Head of caudate nucleus (tissue), 42 donors: ENCODE results near the gene IGFBP7.
"Not testable (repeated sequence)": the region's sequence is repeated elsewhere in the genome, so short reads cannot be mapped to it uniquely, and the experiment has no call there.

ENCODE experiments used
- DNase-seq, 42 donors: peaks; one replicate each; pipeline versions ENCODE4 v3.0.0 to v3.0.0-alpha.2; 2020 to 2021; ENCODE audit warnings: mixed read lengths in 7 of 42
- intact Hi-C: fragments of 100-400 bp; cut with DNase I; formaldehyde crosslinking; loops from one replicate; pipeline ENCODE4 v1.15.0; 2022

The IGFBP7 gene

GRCh38 chr4:57059890-57060716 lies 50.1 kb downstream of the IGFBP7 start:
- no peak for DNase-seq
- intact Hi-C loops, result no loop called here

- intact Hi-C loops, result no loop called here
- peak in 12 of 42 donors; percentile 13 to 62 (median 28) for DNase-seq
These were observed 54.3 kb downstream of the IGFBP7 start for GRCh38 chr4:57055886-57056285.

GRCh38 chr4:57053508-57053907 lies 56.7 kb downstream of the IGFBP7 start:
- DNase-seq, result no peak
- intact Hi-C loops, result no loop called here

GRCh38 chr4:57051524-57051923 lies 58.7 kb downstream of the IGFBP7 start:
- intact Hi-C loops, result no loop called here
- DNase-seq, result no peak

- no peak for DNase-seq
- intact Hi-C loops, result no loop called here
These were observed 59.1 kb downstream of the IGFBP7 start for GRCh38 chr4:57051095-57051494.

DNA sequence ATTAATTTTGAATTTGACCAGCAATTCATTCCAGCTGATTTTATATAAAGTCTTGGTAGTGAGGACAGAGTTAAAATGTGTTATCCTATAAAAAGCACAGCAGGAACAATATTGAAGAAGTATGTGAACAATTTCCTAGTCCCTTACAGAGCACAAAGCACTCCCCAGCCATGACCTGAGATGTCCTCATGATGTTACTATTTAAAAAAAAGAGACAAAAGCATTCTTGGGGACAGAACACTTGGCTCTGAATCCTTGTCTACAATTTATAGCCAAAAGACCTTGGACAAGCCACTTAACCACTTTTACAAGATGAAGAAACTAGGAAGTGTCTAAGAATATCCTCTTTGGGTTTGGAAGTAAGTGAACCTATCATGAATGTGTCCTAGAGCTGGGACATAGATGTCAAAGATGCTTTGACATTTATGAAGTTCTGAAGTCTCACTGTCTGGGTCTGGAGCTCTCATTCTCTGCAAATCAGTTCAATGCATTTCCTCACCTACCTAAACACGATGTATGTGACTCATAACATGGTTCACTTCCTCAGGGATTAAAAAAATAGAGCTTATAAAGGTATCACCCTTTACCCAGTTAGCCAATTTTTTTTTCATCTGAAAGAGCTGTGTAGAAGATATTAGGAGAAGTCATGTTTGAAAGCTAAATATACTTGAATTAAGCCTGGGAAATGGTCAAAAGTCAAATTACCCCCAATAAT lies 61.4 kb downstream of the IGFBP7 start:
- intact Hi-C loops, result no loop called here
- no peak for DNase-seq

GRCh38 chr4:57047046-57047445 lies 63.1 kb downstream of the IGFBP7 start:
- DNase-seq, intact Hi-C loops: not testable (repeated sequence)

GRCh38 chr4:57044996-57045395 lies 65.2 kb downstream of the IGFBP7 start:
- intact Hi-C loops, result no loop called here

DNA sequence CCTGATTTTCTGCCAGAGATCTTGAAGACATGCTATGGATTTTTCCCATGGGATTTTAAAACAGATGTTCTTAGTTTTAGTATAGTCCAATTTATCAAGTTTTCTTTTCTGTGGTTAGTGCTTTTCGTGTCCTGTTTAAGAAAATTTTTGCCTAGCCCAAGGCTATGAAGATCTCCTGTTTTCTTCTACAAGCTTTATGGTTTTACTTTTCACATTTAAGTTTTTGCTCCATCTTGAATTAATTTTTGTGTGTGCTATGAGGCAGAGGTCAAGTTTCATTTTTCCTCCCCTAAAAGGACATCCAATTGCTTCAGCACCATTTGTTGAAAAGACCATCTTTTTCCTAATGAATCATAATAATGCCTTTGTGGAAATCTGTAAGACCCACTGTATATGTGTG lies 65.9 kb downstream of the IGFBP7 start:
- DNase-seq, result no peak
- intact Hi-C loops, result no loop called here

More at GRCh38 chr4:57044996-57045395, 65.2 kb downstream of the IGFBP7 start:
- DNase-seq, result no peak

DNA sequence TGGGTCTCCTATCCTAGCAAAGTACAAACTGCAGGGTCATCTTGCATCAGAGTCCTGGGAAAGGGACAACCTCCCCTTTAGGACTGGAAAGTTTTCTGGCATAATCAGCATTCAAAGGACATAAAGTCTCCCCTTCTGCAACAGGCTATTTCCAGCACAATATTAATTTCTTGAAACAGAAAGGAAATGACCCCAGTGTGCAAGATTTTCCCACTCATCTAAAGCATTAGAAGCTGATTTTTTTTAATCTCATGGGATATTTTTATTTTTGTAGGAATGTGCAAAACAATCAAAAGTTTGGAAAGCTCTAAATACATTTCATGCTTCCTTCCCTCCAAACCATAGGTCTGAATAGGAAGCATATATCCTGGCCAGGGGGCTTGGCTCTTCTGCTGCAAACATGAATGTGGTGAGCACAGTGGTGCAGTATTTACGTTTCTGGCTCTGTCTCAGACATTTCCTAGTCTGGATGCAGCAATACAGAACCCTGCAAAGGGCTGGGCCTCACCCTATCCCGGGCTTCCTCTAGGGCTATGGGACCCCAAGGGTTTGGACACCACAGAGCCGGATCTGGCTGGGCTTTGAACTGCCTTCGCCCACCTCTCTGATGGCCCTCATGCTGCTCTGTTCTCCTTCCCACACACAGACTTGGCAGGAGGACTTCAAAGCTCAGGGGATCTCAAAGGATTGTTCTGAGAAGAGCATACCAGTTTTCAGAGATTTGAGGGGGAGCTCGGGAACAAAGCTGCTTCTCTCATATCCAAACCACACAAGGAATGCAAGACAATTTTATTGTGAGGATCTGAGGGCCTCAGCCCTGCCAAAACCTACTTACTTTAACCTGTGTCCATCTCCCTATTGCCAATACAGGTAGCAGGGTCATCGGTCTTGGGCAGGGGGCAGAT lies 66.6 kb downstream of the IGFBP7 start:
- intact Hi-C loops, result no loop called here

GRCh38 chr4:57042711-57043169 lies 67.4 kb downstream of the IGFBP7 start:
- intact Hi-C loops, result no loop called here
- DNase-seq, result no peak

More for the DNA sequence above, 66.6 kb downstream of the IGFBP7 start:
- DNase-seq, result no peak

DNA sequence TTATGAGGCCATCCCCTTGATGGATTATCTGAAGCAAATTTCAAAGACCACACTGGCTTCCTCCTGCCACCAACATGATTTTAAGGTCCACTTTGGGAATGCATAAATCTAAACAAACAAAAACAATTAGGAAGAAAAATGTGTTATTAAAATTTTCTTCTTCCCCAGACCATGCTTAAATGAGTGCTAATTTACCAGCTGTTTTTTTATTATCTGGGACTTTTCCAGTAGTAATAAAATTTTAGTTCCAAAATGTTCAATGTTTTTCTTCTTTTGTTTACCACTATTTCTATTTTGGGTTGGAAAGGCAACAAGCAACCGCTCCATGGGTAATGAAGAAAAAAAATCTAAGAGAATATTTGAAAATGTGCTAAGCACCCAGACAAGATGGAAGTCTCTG lies 69.2 kb downstream of the IGFBP7 start:
- DNase-seq, result no peak
- intact Hi-C loops, result no loop called here

DNA sequence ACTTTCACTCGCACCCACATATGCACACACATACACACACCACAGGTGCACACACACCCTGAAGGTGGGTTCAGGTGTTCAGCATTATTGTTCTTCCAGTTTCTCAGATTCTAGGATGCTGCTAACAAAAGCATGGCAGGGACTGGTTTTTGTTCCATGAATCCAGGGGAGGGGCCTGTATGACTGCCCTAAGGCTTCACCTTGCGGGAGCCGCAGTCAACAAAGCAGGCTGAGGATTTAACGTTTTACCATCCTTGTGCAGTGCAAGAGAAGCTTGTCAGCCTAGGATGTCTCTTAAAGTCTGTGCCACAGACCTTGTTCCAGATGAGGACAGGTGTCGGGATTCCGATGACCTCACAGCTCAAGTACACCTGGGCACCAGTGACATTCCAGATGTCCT lies 69.7 kb downstream of the IGFBP7 start:
- intact Hi-C loops, result no loop called here
- DNase-seq, result no peak

- intact Hi-C loops, result loop anchor here (10.0 kb wide), 1 partner anchor 115 kb away; no protein-coding TSS in a partner anchor
- DNase-seq, result no peak
These were observed 70.8 kb downstream of the IGFBP7 start for GRCh38 chr4:57039345-57039744.

- peak; percentile 68 to 89 (median 78) for DNase-seq
- intact Hi-C loops, result loop anchor here (10.0 kb wide), 1 partner anchor 117 kb away; no protein-coding TSS in a partner anchor
These were observed 72.1 kb downstream of the IGFBP7 start for GRCh38 chr4:57037982-57038604.

DNA sequence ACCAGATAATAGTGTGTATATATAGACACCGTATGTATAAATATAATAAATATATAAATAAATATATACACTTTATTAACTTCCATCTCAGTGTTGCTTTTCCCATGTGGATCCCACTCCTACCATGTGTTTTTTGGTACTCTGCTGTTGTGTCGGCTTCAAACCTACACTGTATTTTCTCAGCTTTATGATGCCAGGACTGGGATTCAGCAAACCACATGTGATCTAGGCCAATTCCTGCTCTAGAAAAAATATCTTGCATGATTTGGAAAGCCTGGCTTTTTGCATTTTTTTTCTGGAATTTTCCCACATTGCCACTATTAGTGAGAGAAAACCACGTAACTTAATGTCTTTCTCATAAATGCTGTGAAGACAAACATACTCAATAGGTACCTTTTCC lies 75.7 kb downstream of the IGFBP7 start:
- DNase-seq, result no peak
- intact Hi-C loops, result loop anchor here (10.0 kb wide), 1 partner anchor 120 kb away; no protein-coding TSS in a partner anchor

DNA sequence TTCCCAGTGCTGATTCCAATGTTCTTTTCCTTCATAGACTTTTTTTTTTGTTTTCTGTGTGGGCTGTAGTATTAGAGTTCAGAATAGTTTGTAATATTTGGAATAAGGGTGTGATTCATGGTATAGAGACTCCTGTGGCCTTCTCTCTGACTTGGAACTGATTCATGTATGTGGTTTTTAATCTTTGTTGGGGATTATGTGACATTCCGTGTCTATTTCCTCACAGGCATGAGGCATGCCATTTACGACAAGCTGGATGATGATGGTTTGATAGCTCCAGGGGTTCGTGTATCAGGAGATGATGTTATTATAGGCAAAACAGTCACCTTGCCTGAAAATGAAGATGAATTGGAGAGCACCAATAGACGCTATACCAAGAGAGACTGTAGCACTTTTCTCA lies 87.1 kb downstream of the IGFBP7 start:
- DNase-seq, result no peak
- intact Hi-C loops, result no loop called here

DNA sequence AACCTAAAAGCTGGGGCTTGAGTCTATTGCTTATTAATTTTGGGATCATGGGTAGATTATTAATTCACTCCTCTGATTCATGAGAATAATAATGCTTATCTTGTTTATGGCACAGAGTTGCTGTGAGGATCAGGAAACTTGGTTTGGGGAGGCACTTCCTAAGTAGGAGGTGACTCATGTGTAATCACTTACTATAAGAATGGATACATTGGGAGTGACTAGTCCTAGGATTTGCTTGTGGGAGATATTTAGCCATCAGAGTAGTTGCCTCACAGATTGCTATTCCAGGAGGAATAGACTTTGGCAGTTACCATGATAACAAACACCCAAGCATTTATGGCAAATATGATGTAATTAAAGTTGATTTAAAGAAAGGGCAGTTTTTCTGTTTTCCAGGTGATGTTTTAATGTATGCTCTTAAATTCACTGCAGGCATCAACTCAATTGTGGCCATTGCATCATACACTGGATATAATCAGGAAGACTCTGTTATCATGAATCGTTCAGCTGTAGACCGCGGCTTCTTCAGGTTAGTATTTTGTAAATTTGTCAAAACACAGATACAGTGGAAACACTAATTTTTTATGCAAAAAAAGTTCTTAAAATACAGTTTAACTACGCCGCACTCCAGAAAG lies 89.6 kb downstream of the IGFBP7 start:
- intact Hi-C loops, result no loop called here
- no peak for DNase-seq
